Effector CD8-positive, alpha-beta T cell (primary cell): ENCODE data around the gene RHOXF2.
"Not testable (repeated sequence)": the region's sequence is repeated elsewhere in the genome, so short reads cannot be mapped to it uniquely, and the experiment has no call there.

ENCODE experiments used
- DNase-seq: peaks from one replicate; lab custom pipeline; 2025; lab: John Stamatoyannopoulos, UW
- total RNA-seq, 4 experiments: gene quantifications; one replicate each; lab custom pipeline; 2026; lab: John Stamatoyannopoulos, UW

RHOXF2 gene
- 0 reads per million in 4 experiments for total RNA-seq

- not testable (repeated sequence) for DNase-seq
These were observed at the start of gene RHOXF2 for GRCh38 chrX:120158313-120158712. Gene RHOXF2 (plus strand): TSS chrX:120158613. CDS start chrX:120158751, 138 bp downstream.

- DNase-seq, result no peak
These were observed 49.0 kb upstream of the RHOXF2 start for GRCh38 chrX:120109378-120109777.

GRCh38 chrX:120111611-120112010 lies 46.8 kb upstream of the RHOXF2 start:
- no peak for DNase-seq

GRCh38 chrX:120115438-120115963 lies 42.9 kb upstream of the RHOXF2 start, which contains the start of gene RHOXF1:
Gene RHOXF1 (minus strand): TSS chrX:120115913. CDS start chrX:120115862, 51 bp downstream.
- no peak for DNase-seq

- no peak for DNase-seq
These were observed 38.2 kb upstream of the RHOXF2 start for GRCh38 chrX:120120223-120120622.

- DNase-seq, result no peak
These were observed 33.0 kb upstream of the RHOXF2 start for GRCh38 chrX:120125444-120125843.

- not testable (repeated sequence) for DNase-seq
These were observed 30.0 kb upstream of the RHOXF2 start for GRCh38 chrX:120128306-120128846.

GRCh38 chrX:120136128-120136527 lies 22.3 kb upstream of the RHOXF2 start:
- no peak for DNase-seq

GRCh38 chrX:120136840-120137239 lies 21.6 kb upstream of the RHOXF2 start:
- DNase-seq, result no peak

GRCh38 chrX:120137439-120137838 lies 21.0 kb upstream of the RHOXF2 start:
- no peak for DNase-seq

GRCh38 chrX:120140293-120140981 lies 18.0 kb upstream of the RHOXF2 start:
- DNase-seq, result no peak

GRCh38 chrX:120144178-120144844 lies 14.1 kb upstream of the RHOXF2 start:
- no peak for DNase-seq

GRCh38 chrX:120145295-120145925 lies 13.0 kb upstream of the RHOXF2 start:
- no peak for DNase-seq

GRCh38 chrX:120146323-120146722 lies 12.1 kb upstream of the RHOXF2 start:
- not testable (repeated sequence) for DNase-seq

- no peak for DNase-seq
These were observed 10.9 kb upstream of the RHOXF2 start for GRCh38 chrX:120147537-120147936.

- DNase-seq, result not testable (repeated sequence)
These were observed 8.2 kb upstream of the RHOXF2 start for GRCh38 chrX:120150109-120150744.

GRCh38 chrX:120159086-120159485 lies 673 bp downstream of the RHOXF2 start:
- DNase-seq, result not testable (repeated sequence)

GRCh38 chrX:120193254-120193653 lies 34.8 kb downstream of the RHOXF2 start:
- not testable (repeated sequence) for DNase-seq

- not testable (repeated sequence) for DNase-seq
These were observed 35.3 kb downstream of the RHOXF2 start for GRCh38 chrX:120193720-120194119.

- not testable (repeated sequence) for DNase-seq
These were observed 37.4 kb downstream of the RHOXF2 start for GRCh38 chrX:120195786-120196185.

GRCh38 chrX:120196626-120197283 lies 38.3 kb downstream of the RHOXF2 start:
- DNase-seq, result not testable (repeated sequence)
